Mammary epithelial cell (primary cell): ENCODE results near the gene SMYD2.

ENCODE experiments used
- EZH2 ChIP-seq: IDR thresholded peaks from 2 replicates; pipeline ENCODE4 v1.6.1; 2012; ENCODE audit warnings: low read length, inconsistent platforms, borderline replicate concordance
- TF ChIP-seq, protein P1 (sequence below), 2 donors: IDR thresholded peaks in 1 of 2; conservative IDR thresholded peaks in 1 of 2; 2 replicates each; pipeline ENCODE4 v1.5.1; 2011 to 2012; ENCODE audit warnings: inconsistent platforms in 2 of 2, low read length in 2 of 2, mild to moderate bottlenecking in 2 of 2, control low read depth in 1 of 2, low read depth in 1 of 2; ENCODE audit not compliant: insufficient read depth in 1 of 2; ENCODE audit errors: extremely low read depth in 1 of 2

DNA sequence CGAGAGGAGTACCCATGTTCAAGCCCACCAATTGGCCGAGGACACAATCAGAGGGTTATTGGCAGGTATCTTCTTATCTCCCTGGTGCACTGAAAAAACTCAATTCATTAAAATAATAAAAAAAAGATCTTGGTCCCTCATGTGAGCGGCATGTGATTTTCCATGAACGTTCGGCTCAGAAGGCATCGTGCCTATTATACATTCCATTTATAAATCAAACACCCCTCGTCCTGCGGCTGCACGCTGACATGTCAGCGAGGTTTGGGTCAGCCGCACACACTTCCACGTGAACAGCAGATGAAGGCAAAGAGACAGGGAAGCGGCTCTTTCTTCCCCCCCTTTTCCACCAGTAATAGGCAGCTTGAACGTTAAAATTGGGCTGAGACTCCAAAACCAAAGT is 31.3 kb upstream of the SMYD2 start:
- no peak for TF ChIP-seq EZH2
- TF ChIP-seq, protein P1, sequence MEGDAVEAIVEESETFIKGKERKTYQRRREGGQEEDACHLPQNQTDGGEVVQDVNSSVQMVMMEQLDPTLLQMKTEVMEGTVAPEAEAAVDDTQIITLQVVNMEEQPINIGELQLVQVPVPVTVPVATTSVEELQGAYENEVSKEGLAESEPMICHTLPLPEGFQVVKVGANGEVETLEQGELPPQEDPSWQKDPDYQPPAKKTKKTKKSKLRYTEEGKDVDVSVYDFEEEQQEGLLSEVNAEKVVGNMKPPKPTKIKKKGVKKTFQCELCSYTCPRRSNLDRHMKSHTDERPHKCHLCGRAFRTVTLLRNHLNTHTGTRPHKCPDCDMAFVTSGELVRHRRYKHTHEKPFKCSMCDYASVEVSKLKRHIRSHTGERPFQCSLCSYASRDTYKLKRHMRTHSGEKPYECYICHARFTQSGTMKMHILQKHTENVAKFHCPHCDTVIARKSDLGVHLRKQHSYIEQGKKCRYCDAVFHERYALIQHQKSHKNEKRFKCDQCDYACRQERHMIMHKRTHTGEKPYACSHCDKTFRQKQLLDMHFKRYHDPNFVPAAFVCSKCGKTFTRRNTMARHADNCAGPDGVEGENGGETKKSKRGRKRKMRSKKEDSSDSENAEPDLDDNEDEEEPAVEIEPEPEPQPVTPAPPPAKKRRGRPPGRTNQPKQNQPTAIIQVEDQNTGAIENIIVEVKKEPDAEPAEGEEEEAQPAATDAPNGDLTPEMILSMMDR (conservative IDR thresholded peaks at IDR 0.05 in 1 of 2, IDR thresholded peaks at IDR 0.05 in 1 of 2; ENCODE audit: extremely low read depth in 1 of 2, insufficient read depth in 1 of 2, low read depth in 1 of 2, low read length in 2 of 2): no peak
